Measurements from ENCODE around the gene ASB1. TPM values are rescaled to one million over a fixed set of nuclear protein-coding genes. Genes with fewer than 3 reads are reported as not detected.
A peak's percentile ranks its signal among the peaks of the same experiment; 100 is the strongest.

Gene ASB1
- total RNA-seq, 1 donor = 21.2 TPM

GRCh38 chr2:238488347-238488826 lies 61.7 kb downstream of the ASB1 start:
- TF ChIP-seq, protein P1, sequence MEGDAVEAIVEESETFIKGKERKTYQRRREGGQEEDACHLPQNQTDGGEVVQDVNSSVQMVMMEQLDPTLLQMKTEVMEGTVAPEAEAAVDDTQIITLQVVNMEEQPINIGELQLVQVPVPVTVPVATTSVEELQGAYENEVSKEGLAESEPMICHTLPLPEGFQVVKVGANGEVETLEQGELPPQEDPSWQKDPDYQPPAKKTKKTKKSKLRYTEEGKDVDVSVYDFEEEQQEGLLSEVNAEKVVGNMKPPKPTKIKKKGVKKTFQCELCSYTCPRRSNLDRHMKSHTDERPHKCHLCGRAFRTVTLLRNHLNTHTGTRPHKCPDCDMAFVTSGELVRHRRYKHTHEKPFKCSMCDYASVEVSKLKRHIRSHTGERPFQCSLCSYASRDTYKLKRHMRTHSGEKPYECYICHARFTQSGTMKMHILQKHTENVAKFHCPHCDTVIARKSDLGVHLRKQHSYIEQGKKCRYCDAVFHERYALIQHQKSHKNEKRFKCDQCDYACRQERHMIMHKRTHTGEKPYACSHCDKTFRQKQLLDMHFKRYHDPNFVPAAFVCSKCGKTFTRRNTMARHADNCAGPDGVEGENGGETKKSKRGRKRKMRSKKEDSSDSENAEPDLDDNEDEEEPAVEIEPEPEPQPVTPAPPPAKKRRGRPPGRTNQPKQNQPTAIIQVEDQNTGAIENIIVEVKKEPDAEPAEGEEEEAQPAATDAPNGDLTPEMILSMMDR (IDR thresholded peaks at IDR 0.05; ENCODE audit: insufficient read depth, low read depth, low read length) = no peak
- DNase-seq (ENCODE audit: low read depth) = peak; percentile 7
- H3K4me3 ChIP-seq (ENCODE audit: low read depth, low read length) = no peak overlapping the region

DNA sequence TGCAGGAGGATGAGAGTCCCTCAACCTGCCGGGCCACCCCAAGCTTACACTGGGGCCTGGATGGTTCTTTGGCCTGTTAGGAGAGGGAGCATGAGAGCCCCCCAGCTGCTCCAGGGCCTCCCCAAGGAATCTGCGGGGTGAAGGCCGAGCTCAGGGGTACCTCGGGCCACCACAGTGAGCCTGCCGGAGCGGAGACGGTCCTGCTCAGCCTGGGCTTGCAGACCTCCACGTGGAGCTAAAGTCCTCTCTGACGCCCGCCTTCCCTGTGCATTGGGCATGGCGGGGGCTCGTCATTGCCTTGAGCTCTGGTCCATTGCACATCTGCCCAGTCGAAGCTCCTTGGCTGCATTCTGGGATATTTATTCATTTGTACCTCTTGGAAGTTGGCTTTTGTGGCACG lies 62.7 kb downstream of the ASB1 start:
- no peak overlapping the region for H3K4me3 ChIP-seq (ENCODE audit: low read depth, low read length)
- no peak for DNase-seq (ENCODE audit: low read depth)
- TF ChIP-seq, protein P1 (IDR thresholded peaks at IDR 0.05; ENCODE audit: insufficient read depth, low read depth, low read length) = no peak

DNA sequence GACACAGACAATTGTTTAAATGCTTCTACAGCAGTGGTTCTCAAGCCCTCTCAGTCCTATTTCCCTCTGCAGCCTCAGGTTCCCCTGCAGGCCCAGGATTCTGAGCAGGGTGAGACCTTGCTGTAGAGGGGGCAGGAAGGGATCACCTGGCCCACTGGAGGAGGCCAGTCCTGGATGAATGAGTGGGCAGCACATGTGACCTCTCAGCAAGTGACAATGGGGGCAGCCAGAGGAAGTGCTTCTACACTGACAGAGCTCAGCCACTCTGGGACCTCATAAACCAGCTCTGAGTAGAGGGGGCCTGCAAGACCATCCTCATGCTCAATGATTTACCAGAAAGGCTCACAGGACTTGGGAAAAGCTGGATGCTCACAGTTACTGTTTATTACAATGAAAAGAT lies 63.2 kb downstream of the ASB1 start:
- DNase-seq (ENCODE audit: low read depth) = no peak
- H3K4me3 ChIP-seq (ENCODE audit: low read depth, low read length) = no peak overlapping the region
- TF ChIP-seq, protein P1 (IDR thresholded peaks at IDR 0.05; ENCODE audit: insufficient read depth, low read depth, low read length) = no peak

DNA sequence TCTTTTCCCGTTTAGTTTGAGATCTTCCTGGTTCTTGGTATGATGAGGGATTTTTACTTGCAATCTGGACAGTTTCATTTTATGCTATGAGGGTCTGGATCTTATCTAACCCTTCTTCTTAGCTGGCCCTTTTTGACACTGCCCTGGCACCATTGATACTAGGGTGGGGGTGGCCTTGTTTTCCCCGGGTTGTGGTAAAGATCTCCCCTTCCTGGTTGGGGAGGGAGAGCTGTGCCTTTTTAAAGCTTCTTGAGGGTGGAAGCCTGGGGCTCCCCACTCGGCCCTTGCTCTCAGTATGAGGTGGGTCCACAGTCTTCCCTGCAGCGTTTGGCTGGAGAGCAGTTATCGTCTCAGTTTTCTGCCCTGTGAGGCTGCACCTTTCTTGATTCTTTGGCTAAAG lies 66.1 kb downstream of the ASB1 start:
- no peak overlapping the region for H3K4me3 ChIP-seq (ENCODE audit: low read depth, low read length)
- TF ChIP-seq, protein P1 (IDR thresholded peaks at IDR 0.05; ENCODE audit: insufficient read depth, low read depth, low read length) = no peak
- no peak for DNase-seq (ENCODE audit: low read depth)

- TF ChIP-seq, protein P1 (IDR thresholded peaks at IDR 0.05; ENCODE audit: insufficient read depth, low read depth, low read length) = no peak
- no peak overlapping the region for H3K4me3 ChIP-seq (ENCODE audit: low read depth, low read length)
These were observed 66.7 kb downstream of the ASB1 start for GRCh38 chr2:238493411-238493810.

DNA sequence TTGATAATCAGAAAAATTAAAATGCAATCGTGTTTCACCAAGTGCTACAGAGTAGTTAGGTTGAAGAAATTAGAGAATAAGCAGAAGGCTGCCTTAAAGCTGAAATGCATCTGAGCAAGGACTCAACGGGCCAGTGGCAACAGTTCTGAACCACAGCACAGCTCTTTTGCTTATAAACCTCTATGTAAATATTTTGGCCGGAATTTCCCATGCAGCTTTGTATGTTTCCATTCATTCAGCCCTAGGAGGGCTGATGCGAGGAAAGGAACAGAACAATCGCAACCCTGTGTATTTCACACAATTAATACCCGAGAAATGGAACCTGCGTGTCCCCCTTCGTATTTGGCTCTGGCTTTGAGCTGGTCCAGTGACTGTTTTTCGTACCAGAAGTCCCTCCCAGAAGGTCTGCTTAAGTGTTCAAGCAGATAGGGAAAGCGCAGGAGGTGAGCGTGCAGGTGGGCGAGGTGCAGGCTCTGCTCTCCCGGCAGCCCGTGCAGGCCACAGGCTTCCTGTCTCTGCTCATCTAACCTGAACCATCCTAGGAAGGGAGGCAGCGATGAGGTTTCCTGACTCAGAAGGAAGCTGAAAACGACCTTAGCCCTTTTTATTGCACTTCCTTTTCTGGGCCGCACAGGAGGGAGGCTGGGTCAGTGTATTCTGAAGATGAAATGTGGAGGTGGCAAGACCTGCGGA lies 67.3 kb downstream of the ASB1 start:
- TF ChIP-seq, protein P1 (IDR thresholded peaks at IDR 0.05; ENCODE audit: insufficient read depth, low read depth, low read length) = no peak
- no peak overlapping the region for H3K4me3 ChIP-seq (ENCODE audit: low read depth, low read length)
- DNase-seq (ENCODE audit: low read depth) = no peak

More at GRCh38 chr2:238493411-238493810, 66.7 kb downstream of the ASB1 start:
- no peak for DNase-seq (ENCODE audit: low read depth)

GRCh38 chr2:238494573-238494961 lies 67.8 kb downstream of the ASB1 start:
- DNase-seq (ENCODE audit: low read depth) = no peak
- H3K4me3 ChIP-seq (ENCODE audit: low read depth, low read length) = no peak overlapping the region
- TF ChIP-seq, protein P1 (IDR thresholded peaks at IDR 0.05; ENCODE audit: insufficient read depth, low read depth, low read length) = no peak

All from fibroblast of villous mesenchyme (primary cell).